IPS-18a (cell line): Measurements from ENCODE around the gene MYOD1.

Experiments used
- H3K27ac ChIP-seq: one replicate; pipeline ENCODE4 v1.5.1; 2013; ENCODE audit warnings: low read length
- H3K27me3 ChIP-seq: one replicate; pipeline ENCODE4 v1.6.1; 2013; ENCODE audit warnings: mild to moderate bottlenecking, low read length; ENCODE audit not compliant: control insufficient read depth, insufficient read depth
- H3K36me3 ChIP-seq: one replicate; pipeline ENCODE4 v1.6.1; 2013; ENCODE audit warnings: low read depth, low read length; ENCODE audit not compliant: control insufficient read depth
- H3K4me1 ChIP-seq: one replicate; pipeline ENCODE4 v1.6.1; 2013; ENCODE audit warnings: low read depth, low read length; ENCODE audit not compliant: control insufficient read depth
- H3K4me3 ChIP-seq: one replicate; pipeline ENCODE4 v1.5.1; 2013; ENCODE audit warnings: low read length
- H3K9ac ChIP-seq: one replicate; pipeline ENCODE4 v1.6.1; 2013; ENCODE audit warnings: mild to moderate bottlenecking, low read length, moderate library complexity
- H3K9me3 ChIP-seq: one replicate; pipeline ENCODE4 v1.6.1; 2013; ENCODE audit warnings: low read depth, low read length; ENCODE audit not compliant: control insufficient read depth

MYOD1 gene

GRCh38 chr11:17769218-17769617 lies 49.8 kb downstream of the MYOD1 start:
- no peaks in the 10 kb centered on the region for H3K4me1 ChIP-seq
- H3K36me3 ChIP-seq = no peaks in the 10 kb centered on the region
- H3K9me3 ChIP-seq = no peaks in the 10 kb centered on the region
- no peak overlapping the region for H3K9ac ChIP-seq
- H3K27ac ChIP-seq = no peak overlapping the region
- no peaks in the 10 kb centered on the region for H3K27me3 ChIP-seq
- no peak overlapping the region for H3K4me3 ChIP-seq

GRCh38 chr11:17770048-17770652 lies 50.8 kb downstream of the MYOD1 start:
- H3K27me3 ChIP-seq = no peaks in the 10 kb centered on the region
- H3K9me3 ChIP-seq = no peaks in the 10 kb centered on the region
- no peaks in the 10 kb centered on the region for H3K4me1 ChIP-seq
- no peaks in the 10 kb centered on the region for H3K36me3 ChIP-seq
- H3K4me3 ChIP-seq = no peak overlapping the region
- no peak overlapping the region for H3K27ac ChIP-seq
- H3K9ac ChIP-seq = no peak overlapping the region

- Histone ChIP-seq H3K9me3 (no peaks in the 10 kb centered on the region), H3K4me1 (no peaks in the 10 kb centered on the region), H3K9ac (no peak overlapping the region), H3K27ac (no peak overlapping the region), H3K27me3 (no peaks in the 10 kb centered on the region), H3K36me3 (no peaks in the 10 kb centered on the region), H3K4me3 (no peak overlapping the region)
Measured at GRCh38 chr11:17770917-17771316, 51.5 kb downstream of the MYOD1 start.

- H3K9ac ChIP-seq = no peak overlapping the region
- H3K36me3 ChIP-seq = no peaks in the 10 kb centered on the region
- no peaks in the 10 kb centered on the region for H3K9me3 ChIP-seq
- H3K4me1 ChIP-seq = no peaks in the 10 kb centered on the region
- H3K27me3 ChIP-seq = no peaks in the 10 kb centered on the region
- no peak overlapping the region for H3K4me3 ChIP-seq
- no peak overlapping the region for H3K27ac ChIP-seq
Measured at GRCh38 chr11:17771415-17771814, 52.0 kb downstream of the MYOD1 start.
